Suprapubic skin (tissue), 3 donors: ENCODE data around the gene ZNF532.

Experiments used
- POLR2AphosphoS5 ChIP-seq, 3 donors: sonication (generic); formaldehyde crosslinking; IDR thresholded peaks; one replicate each; pipeline ENCODE4 v1.6.1; 2017; ENCODE audit warnings: antibody characterized with exemption in 3 of 3
- TF ChIP-seq, protein P1 (sequence below), 2 donors: fragments of 200-600 bp in 1 of 2; fragments of 450-650 bp in 1 of 2; sonication (generic) in 1 of 2; IDR thresholded peaks; one replicate each; pipeline ENCODE4 v1.5.1; 2016 to 2019; ENCODE audit warnings: antibody characterized with exemption in 2 of 2, mild to moderate bottlenecking in 1 of 2, moderate library complexity in 1 of 2

DNA sequence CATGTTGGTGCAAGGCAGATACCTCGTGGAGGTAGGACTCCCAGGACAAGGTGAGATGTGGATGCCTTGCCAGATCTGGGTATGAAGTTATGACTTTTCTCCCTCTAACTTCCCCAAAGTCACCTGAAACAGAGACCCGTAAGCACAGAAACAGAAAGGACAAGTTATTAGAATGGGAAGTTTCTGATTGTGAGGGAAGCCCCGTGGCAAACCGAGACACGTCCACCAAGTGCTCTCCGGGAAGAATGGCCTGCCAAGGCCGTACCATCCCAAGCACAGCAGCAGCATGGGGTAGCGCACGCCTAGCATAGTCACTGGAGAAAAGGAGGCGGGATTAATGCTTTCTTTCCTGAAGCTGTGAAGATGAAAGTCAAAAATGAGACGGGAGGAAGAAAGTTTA lies 110.6 kb downstream of the ZNF532 start:
- TF ChIP-seq, protein P1, sequence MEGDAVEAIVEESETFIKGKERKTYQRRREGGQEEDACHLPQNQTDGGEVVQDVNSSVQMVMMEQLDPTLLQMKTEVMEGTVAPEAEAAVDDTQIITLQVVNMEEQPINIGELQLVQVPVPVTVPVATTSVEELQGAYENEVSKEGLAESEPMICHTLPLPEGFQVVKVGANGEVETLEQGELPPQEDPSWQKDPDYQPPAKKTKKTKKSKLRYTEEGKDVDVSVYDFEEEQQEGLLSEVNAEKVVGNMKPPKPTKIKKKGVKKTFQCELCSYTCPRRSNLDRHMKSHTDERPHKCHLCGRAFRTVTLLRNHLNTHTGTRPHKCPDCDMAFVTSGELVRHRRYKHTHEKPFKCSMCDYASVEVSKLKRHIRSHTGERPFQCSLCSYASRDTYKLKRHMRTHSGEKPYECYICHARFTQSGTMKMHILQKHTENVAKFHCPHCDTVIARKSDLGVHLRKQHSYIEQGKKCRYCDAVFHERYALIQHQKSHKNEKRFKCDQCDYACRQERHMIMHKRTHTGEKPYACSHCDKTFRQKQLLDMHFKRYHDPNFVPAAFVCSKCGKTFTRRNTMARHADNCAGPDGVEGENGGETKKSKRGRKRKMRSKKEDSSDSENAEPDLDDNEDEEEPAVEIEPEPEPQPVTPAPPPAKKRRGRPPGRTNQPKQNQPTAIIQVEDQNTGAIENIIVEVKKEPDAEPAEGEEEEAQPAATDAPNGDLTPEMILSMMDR (IDR thresholded peaks at IDR 0.05), result no peak
- no peak for TF ChIP-seq POLR2AphosphoS5 (IDR thresholded peaks at IDR 0.05)
